ENCODE measurements around the gene ST8SIA3.

ST8SIA3 gene

GRCh38 chr18:57352271-57352701 lies at the start of gene ST8SIA3:
Gene ST8SIA3 (plus strand): TSS chr18:57352557. CDS start chr18:57352847, 290 bp downstream.
- no peak for DNase-seq

DNA sequence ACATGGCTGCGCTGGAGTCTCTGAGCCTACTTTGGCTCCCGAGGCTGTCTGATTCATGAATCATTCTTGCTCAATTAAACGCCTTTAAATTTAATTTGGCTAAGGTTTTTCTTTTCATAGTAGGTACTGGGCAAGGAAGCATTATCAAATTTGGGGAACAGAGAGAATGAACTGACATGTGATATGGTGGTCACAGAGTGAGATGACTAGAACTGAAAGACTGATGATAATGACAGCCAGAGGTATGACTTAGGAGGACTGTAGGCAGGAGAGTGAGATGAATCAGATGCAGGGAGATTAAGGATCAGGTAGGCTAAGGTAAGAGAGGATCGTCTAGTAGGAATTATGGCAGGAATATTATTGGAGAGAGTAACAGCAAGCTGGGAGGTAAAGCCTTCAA lies 40.9 kb upstream of the ST8SIA3 start:
- no peak for DNase-seq

GRCh38 chr18:57312346-57313144 lies 39.8 kb upstream of the ST8SIA3 start:
- DNase-seq = no peak

- DNase-seq = no peak
Observed at GRCh38 chr18:57320603-57321002, 31.8 kb upstream of the ST8SIA3 start.

DNA sequence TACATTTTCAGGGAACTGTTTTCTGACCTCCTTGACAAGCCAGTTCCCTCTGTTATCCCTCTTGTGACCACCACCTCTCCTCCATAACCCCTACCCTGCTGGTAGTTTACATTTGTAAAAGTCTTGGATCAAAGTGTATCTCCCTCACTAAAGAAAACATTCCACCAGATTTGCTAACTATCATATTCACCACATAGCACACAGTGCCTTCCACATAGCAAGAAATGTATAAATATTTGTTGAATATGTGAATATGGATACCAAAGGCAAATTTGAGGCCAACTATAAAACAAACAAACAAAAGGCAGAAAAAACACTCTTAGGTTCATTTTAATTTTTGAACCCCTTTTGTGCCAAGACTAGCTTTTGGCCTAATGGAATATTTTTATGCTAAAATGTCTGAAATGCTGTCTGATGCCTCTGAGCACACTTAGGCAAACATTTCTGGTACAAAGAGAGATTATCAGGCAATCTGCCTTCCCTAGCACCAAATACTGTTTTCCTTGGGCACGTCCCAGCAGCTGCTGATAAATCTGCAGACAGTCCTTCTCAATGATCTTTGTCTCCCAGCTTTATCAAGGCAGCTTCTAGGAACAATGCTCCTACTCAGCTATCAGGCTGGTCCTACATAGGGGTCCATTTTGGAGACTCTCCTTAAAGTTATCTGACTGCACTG lies 26.7 kb upstream of the ST8SIA3 start:
- DNase-seq = no peak

DNA sequence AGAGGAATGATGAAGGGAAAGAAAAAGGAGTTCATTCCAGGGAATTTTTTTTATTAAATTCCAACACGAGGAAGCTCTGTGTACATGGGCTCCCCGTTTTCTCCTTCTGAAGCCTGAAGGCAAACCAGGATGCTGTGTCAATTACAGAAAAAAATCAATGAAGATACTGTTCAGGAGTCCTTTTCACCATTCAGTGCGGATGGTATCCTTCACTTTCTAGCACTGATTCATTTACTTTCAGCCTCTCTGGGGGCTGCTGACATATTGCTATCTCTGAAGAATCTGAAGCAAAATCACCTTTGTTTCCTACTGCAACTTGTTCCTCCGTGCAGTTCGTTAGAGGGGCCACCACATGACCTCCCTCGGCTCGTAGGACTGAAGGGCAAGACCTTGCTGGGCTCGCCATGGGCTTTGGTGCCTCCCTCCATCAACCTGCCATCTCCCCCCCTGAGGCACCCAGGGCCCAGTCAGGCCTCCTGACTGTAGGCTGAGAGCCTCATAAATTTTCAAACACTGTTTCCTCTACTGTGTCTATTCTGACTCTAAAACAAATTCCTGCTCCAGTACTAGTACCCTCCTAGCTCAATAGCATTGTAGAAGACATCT lies 25.5 kb upstream of the ST8SIA3 start:
- no peak for DNase-seq

DNA sequence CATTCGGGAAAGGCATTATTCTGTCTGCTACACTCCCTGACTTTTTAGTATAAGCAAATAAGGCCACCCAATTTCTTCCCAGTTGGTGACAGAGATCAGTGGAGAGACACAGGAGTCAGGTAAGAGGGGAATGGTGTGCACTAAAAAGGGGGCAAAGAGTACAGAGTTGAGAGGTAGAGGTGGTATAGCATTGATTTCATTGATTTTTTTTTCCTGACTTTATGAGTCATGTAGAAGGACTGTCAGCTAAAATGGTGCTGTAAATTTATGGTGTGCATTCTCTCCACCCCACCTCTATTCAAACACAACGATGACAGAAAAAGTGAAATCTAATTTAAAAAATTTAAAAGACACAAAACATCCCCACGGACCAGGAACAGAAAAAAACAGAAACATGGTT lies 23.7 kb upstream of the ST8SIA3 start:
- no peak for DNase-seq

- no peak for DNase-seq
Observed at GRCh38 chr18:57329856-57330255, 22.5 kb upstream of the ST8SIA3 start.

- no peak for DNase-seq
Observed at GRCh38 chr18:57331718-57332117, 20.6 kb upstream of the ST8SIA3 start.

DNA sequence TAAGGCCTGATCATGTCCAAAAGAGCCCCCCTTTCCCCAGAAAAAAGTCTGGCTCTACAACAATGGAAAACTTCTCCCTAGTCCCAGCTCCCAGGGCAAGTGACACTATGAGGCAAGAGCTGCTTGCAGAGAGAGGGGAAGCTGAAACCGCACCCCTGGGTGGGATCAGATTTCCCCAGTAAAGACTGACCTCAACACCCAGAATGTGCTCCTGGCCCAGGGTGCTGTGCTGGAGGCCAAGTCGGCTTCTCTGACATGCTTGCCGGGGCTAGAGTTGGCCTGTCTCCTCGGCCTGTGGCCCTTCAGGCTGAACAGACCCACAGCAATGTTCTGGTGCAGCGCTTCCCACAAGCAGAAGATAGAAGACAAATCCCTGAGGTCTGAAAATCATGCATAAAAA lies 18.4 kb upstream of the ST8SIA3 start:
- DNase-seq = no peak

DNA sequence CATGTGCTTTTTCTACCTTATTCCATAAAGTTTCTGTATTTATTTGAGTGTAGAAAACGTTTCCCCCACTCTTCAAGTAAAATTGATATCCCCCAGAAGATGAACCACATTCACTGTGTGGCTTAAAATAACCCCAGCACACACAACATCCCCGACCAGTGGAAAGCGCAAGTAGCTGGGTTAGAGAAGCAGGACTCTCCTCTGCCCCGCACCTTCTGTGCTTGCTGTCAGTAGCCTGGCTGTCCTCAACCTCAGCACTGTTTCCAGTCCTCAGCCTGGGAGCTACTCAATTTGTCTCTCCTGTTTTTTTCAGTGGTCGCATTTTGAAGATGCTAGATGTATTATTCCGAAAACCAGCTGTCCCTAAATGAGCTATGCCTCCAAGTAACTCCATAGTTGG lies 18.0 kb upstream of the ST8SIA3 start:
- no peak for DNase-seq

GRCh38 chr18:57336343-57336742 lies 16.0 kb upstream of the ST8SIA3 start:
- DNase-seq = no peak

- DNase-seq = no peak
Observed at GRCh38 chr18:57337890-57338289, 14.5 kb upstream of the ST8SIA3 start.

GRCh38 chr18:57343833-57344232 lies 8.5 kb upstream of the ST8SIA3 start:
- DNase-seq = no peak

DNA sequence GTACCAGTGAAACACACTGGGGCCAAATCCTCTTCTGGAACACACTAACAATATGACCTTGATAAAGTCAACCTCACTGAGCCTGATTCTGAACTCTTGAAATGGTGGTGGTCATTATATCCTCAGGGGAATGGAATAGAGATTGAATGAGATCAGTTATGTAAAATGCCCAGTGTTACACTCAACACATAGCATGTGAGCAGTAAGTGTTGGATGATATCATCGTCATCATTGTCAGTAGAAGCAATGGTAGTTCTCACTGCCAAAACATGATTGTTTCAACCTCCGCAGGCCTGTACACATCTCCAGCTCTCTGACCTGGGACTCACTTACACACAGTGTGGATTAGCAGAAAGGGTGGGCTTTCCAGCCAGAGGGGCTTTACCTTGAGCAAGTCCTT lies 5.5 kb upstream of the ST8SIA3 start:
- no peak for DNase-seq

GRCh38 chr18:57347784-57348183 lies 4.6 kb upstream of the ST8SIA3 start:
- DNase-seq = no peak

- no peak for DNase-seq
Observed at GRCh38 chr18:57352761-57353136, 392 bp downstream of the ST8SIA3 start.

DNA sequence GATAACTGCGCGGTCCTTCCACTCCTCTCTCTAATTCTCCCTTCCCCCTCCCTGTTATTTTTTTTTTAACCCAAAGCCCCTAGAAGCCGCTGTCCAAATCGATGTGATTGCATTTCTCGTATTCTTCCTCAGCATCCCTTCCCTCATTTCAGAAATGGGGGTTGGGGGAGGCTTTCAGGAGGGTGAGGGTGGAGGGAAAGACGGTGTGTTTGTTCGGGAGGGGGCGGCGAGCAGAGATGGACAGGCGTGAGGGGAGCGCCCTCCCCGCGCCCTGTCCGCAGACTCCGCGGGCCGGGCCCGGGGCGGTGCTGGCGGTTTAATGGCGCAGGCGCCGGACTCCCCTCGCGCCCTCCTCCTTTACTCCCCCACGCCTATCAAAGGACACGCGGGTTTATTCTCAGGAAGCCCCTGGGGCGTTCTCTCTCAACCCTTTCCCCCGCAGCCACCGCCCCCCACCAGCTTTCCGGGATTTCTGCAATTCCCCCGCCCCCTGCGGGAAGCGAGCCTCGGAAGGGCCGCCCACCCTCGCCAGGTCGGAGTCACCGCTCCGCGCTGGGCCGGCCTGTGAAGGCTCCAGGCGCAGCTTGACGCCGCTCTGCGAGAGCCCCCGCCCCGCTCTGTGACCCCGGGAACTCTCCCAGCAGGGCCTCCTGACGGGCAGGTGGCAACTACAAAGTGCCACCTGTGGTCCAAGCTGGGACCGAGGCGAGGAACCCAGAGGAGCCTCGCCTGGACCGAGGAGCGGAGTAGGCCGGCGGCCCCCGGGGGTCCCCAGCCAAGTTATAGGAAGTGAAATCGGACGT lies 981 bp downstream of the ST8SIA3 start:
- DNase-seq = no peak

DNA sequence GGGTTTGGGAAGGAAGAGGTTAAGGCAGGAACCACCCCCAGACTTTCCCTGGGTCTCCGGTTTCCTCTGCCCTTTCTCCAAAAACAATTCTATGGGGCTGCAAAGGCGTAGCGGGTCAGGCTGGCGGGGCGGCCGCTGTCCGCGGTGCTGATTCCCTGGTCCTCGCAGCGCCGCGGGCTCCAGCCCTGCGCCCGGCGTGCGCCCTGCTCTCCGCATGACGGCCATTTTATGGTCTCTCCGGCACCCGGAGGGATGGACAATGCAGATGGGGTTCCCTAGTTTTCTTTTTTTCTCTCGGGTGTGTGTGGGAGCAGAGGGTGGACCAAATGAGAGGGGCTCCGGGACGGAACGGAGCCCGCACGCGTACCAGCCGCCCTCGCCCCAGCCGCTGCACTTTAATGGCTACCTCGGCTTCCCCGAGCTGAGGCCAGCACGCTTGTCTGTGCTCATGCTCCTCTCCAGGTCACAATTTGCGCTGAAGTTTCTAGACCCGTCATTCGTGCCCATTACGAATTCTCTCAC lies 1.6 kb downstream of the ST8SIA3 start:
- no peak for DNase-seq

GRCh38 chr18:57359433-57359832 lies 7.1 kb downstream of the ST8SIA3 start:
- DNase-seq = no peak

DNA sequence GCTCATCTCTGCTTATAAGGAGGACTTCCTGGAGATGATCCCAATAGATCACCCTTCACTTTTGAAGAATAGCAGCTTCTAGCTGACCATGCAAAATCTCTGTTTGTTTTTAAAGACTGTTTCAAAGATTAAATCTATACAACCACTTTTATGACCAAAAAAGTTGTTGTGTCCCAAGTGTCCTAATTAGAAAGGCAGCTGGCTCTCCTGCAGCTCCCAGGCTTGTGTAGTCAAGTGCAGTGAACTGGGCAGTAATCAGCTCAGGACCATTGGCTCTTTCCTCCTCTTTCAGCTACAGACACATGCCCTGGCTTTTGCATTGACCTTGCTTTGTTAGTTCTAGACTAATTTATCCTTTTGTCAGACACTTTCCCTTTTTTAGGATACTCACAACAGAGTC lies 10.4 kb downstream of the ST8SIA3 start:
- DNase-seq = no peak

GRCh38 chr18:57364460-57364859 lies 12.1 kb downstream of the ST8SIA3 start:
- no peak for DNase-seq

DNA sequence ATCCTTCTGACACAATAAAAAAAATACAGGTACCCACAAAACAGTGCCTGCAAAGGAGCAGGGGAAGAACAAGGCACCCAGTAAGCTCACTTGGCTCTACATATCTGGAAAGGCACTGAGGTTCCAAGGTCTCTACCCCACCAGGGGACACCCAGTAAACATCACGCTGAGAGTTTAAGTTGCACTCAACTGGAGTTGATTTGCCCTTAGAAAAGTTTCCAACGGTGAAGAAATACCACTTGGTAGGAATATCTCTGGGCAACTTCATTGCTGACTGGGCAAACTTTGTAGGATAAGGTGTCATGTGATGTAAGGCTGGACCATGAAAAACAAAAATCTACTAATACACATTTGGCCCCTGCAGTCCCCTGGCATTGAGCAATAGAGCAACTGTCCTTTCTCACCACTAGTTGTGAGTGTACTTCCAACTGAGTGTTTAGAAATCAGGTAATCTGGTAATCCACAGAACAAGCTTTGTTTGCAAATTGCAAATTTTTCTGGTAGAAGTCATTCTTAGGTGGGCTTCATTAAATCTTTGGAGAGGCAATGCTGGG lies 14.2 kb downstream of the ST8SIA3 start:
- no peak for DNase-seq

All from stimulated activated CD4-positive, alpha-beta T cell treated with anti-CD3 and anti-CD28 coated beads, Interleukin-12 subunit alpha, Interleukin-12 subunit beta, amount 100 ng/mL, for 4 hours (primary cell).